SKM-1 treated with dmso at 0.1 percent for 144 hours (cell line): ENCODE measurements around the gene CALM3.
"Not testable (repeated sequence)": the region's sequence is repeated elsewhere in the genome, so short reads cannot be mapped to it uniquely, and the experiment has no call there.

Experiments used
- DNase-seq: peaks from one replicate; lab custom pipeline; 2025; ENCODE audit not compliant: unreplicated experiment; lab: John Stamatoyannopoulos, UW

CALM3 gene

DNA sequence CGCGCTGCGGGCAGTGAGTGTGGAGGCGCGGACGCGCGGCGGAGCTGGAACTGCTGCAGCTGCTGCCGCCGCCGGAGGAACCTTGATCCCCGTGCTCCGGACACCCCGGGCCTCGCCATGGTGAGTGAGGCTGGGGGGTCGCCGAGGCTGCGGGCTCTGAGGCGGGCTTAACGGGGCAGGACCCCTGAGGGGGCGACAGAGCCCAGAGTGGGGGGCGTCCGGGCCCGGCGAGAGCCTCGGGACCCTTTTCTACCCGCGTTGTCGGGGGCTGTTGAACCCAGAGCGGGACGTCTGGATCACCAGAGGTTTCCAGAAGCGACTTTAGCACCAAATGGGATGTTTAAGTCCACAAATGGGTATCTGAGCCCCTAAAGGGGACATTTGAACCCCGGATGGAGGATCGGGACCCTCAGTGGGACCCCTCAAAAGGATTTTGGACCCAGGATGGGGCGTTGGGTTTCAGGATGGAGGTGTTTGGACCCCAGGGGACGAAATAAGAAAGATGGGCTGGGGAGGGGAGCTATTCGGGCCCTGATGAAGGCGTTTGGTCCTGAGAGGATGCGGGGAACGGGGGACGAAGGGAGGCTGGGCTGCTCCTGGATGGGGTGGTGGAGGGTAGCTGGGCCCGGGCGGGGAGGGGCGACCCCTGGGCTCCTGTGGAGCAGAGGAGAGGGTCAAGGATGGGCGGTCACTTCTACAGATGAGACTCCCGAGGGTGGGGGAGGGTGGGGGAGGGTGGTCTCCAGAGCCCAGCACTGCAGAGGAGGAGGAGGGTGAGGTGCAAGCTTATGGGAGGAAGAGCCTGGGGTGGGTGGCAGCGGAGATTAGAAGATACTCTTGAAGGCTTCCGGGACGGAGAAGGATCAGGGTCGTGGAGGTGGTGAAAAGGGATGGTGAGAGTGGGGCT is at the start of gene CALM3:
Gene CALM3, plus strand, starts transcription at position 13 of the 907 bp plus-strand sequence. Its CDS starts 105 bp downstream, at position 118.
- DNase-seq = no peak

GRCh38 chr19:46552891-46553290 is 48.2 kb upstream of the CALM3 start:
- no peak for DNase-seq

- DNase-seq = no peak
Observed at GRCh38 chr19:46554161-46554560, 47.0 kb upstream of the CALM3 start.

GRCh38 chr19:46555628-46556280 is 45.4 kb upstream of the CALM3 start:
- no peak for DNase-seq

DNA sequence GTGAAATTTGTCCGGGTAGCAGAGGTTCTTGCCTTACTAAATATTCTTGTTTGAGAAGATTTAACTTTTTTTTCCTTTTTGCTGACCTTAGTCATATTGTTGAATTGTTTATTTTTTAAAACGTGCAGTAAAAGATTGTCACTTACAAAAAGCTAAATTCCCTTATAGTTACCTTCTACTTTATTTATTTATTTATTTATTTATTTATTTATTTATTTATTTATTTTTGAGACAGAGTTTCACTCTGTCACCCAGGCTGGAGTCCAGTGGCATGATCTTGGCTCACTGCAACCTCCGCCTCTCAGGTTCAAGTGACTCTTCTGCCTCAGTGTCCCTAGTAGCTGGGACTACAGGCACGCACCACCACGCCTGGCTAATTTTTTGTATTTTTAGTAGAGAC is 44.7 kb upstream of the CALM3 start:
- not testable (repeated sequence) for DNase-seq

- DNase-seq = no peak
Observed at GRCh38 chr19:46559203-46559602, 41.9 kb upstream of the CALM3 start.

GRCh38 chr19:46559675-46560074 is 41.5 kb upstream of the CALM3 start:
- DNase-seq = not testable (repeated sequence)

GRCh38 chr19:46564701-46565100 is 36.4 kb upstream of the CALM3 start:
- no peak for DNase-seq

- DNase-seq = peak; percentile 2
Observed at GRCh38 chr19:46571495-46571894, 29.6 kb upstream of the CALM3 start.

GRCh38 chr19:46573679-46574498 is 27.2 kb upstream of the CALM3 start:
- no peak for DNase-seq

GRCh38 chr19:46574533-46574932 is 26.6 kb upstream of the CALM3 start:
- DNase-seq = no peak

GRCh38 chr19:46578450-46578849 is 22.7 kb upstream of the CALM3 start:
- no peak for DNase-seq

DNA sequence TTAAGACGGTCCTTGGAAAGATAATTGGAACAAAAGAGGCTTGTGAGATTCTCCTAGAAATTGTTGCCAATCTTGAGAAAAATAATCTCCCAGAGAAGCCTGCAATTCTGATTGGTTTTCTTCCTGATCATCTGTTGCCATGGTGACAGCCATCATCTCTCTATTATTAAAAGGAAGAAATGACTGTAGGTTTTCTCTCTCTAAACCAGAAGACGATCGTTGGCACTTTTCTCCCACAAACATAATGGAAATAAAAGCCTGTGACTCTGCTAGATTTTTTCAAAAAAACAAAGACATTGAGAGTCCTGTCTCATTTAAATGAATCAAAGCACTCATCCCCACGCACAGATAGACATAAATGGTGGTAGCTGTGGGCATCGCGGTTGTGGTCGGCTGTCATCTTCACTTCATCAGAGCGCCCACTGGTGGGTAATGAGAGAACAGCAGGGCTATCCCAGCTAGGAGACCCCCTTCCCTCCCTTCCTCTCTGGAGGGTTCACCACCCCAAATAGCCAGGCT is 21.7 kb upstream of the CALM3 start:
- no peak for DNase-seq

DNA sequence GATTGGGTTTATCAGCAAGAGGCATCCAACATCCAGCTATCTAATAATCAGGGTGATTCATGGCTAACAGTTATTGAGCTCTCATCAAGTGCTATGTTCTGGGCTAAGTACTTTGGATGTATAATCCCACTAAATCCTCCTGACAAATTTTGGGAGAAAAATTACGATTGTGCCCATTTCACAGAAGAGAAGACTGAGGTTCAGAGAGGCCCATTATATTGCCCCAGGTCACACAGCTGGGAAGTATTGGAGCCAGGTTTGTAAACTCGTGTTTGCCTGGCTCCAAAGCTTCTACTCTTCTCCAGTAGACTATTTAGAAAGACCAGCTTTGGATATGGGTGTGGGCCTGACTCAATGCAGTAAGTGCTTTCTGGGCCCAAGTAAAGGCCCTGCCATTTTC is 20.9 kb upstream of the CALM3 start:
- no peak for DNase-seq

GRCh38 chr19:46585539-46585938 is 15.6 kb upstream of the CALM3 start:
- no peak for DNase-seq

- no peak for DNase-seq
Observed at GRCh38 chr19:46586294-46586693, 14.8 kb upstream of the CALM3 start.

DNA sequence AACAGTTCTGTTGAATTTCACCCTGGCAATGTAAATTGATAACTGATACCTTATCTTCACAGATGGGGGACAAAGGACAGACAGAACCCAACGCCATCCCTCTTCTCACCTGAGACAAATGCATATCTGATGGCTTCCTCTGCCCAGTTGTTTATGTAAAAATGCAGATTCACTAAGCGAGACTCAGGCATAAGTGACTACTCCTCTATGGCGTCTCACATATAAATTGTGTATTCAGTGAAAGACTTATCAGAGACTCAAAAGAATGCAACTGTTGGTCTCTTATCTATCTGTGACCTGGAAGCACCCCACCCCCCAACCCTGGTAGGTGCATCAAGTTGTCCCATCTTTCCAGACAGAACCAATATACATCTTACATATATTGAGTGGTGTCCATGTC is 13.3 kb upstream of the CALM3 start:
- DNase-seq = no peak

GRCh38 chr19:46591254-46591653 is 9.9 kb upstream of the CALM3 start:
- DNase-seq = no peak

DNA sequence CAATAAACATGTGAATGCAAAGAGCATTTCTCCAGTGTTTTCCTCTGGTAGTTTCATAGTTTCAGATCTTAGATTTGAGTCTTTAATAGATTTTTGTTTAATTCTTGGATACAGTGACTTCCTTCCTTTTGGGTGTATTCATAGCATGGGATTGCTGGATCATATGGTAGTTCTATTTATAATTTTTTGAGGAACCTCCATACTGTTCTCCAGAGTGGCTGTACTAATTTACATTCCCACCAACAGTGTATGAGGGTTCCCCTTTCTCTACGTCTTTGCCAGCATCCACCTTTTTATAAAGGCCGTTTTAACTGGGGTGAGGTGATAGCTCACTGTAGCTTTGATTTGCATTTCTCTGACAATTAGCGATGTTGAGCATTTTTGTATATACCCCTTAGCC is 9.3 kb upstream of the CALM3 start:
- DNase-seq = no peak

DNA sequence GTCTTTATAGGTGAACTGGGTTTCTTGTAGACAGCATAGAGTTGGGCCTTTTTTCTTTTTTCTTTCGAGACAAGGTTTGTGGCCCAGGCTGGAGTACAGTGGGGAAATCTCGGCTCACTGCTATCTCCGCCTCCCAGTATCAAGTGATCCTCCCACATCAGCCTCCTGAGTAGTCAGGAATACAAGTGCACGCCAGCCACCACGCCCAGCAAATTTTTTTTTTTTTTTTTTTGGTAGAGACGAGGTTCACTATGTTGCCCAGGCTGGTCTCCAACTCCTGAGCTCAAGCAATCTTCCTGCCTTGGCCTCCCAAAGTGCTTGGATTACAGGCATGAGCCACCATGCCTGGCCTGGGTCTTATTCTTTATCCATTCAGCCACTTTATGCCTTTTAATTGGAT is 5.1 kb upstream of the CALM3 start:
- DNase-seq = no peak

DNA sequence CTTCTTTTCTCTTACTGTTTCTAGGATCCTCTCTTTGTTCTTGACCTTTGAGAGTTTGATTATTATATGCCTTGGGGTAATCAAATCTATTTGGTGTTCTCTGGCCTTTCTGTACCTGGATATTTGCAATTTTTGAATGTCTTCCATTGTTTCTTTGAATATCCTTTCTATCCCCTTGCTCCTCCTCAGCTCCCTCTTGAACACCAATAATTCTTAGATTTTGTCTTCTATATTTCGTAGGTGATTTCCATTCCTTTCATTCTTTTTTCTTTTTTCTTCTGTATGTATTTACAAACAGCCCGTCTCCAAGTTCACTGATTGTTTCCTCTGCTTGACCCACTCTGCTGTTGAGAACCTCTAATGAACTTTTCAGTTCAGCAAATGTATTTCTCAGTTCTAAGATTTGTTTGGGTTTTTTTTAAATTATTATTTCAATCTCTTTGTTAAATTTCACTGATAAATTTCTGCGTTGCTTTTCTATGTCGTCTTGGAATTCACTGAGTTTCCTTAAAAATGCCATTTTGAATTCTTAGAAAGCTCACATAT is 2.7 kb upstream of the CALM3 start:
- DNase-seq = no peak
